ENCODE measurements around the gene RASGRF2.

DNA sequence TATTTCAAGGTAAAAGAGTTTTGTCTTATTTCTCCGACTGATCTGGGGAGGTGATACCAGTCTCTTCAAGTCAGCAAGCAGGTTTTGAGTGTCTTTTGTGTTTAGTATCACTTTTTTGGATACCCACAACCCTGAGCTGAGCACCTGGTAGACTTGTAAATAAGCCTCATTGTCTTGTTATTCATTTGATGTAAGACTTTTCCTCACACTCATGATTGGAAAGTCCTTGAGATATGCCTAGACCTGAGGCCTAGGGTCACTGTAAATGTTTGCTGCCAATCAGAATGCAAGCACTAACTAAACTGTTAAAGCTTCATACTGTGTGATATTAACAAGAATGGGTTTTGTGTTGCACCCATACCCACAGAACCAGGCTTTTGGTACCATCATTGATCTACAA is 172.2 kb downstream of the RASGRF2 start:
- TF ChIP-seq CREB1 (IDR thresholded peaks at IDR 0.05; ENCODE audit: low read depth) (no peak), EGR1 (IDR thresholded peaks at IDR 0.05) (no peak), FOXM1 (IDR thresholded peaks at IDR 0.05; ENCODE audit: borderline replicate concordance, low read depth) (no peak), TCF12 (IDR thresholded peaks at IDR 0.05; ENCODE audit: low read depth) (no peak), YY1 (IDR thresholded peaks at IDR 0.05; ENCODE audit: low read depth) (no peak), TAF1 (IDR thresholded peaks at IDR 0.05; ENCODE audit: low read depth) (no peak), RAD21 (IDR thresholded peaks at IDR 0.05; ENCODE audit: low read depth) (no peak), ZBTB7A (IDR thresholded peaks at IDR 0.05; ENCODE audit: low read depth) (no peak), CEBPB (IDR thresholded peaks at IDR 0.05) (no peak), EP300 (IDR thresholded peaks at IDR 0.05; ENCODE audit: borderline replicate concordance) (no peak)
- TF ChIP-seq, protein P1, sequence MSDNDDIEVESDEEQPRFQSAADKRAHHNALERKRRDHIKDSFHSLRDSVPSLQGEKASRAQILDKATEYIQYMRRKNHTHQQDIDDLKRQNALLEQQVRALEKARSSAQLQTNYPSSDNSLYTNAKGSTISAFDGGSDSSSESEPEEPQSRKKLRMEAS (IDR thresholded peaks at IDR 0.05) = no peak
- TF ChIP-seq, protein P2, sequence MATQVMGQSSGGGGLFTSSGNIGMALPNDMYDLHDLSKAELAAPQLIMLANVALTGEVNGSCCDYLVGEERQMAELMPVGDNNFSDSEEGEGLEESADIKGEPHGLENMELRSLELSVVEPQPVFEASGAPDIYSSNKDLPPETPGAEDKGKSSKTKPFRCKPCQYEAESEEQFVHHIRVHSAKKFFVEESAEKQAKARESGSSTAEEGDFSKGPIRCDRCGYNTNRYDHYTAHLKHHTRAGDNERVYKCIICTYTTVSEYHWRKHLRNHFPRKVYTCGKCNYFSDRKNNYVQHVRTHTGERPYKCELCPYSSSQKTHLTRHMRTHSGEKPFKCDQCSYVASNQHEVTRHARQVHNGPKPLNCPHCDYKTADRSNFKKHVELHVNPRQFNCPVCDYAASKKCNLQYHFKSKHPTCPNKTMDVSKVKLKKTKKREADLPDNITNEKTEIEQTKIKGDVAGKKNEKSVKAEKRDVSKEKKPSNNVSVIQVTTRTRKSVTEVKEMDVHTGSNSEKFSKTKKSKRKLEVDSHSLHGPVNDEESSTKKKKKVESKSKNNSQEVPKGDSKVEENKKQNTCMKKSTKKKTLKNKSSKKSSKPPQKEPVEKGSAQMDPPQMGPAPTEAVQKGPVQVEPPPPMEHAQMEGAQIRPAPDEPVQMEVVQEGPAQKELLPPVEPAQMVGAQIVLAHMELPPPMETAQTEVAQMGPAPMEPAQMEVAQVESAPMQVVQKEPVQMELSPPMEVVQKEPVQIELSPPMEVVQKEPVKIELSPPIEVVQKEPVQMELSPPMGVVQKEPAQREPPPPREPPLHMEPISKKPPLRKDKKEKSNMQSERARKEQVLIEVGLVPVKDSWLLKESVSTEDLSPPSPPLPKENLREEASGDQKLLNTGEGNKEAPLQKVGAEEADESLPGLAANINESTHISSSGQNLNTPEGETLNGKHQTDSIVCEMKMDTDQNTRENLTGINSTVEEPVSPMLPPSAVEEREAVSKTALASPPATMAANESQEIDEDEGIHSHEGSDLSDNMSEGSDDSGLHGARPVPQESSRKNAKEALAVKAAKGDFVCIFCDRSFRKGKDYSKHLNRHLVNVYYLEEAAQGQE (IDR thresholded peaks at IDR 0.05; ENCODE audit: low read depth) = no peak
- TF ChIP-seq, protein P3, sequence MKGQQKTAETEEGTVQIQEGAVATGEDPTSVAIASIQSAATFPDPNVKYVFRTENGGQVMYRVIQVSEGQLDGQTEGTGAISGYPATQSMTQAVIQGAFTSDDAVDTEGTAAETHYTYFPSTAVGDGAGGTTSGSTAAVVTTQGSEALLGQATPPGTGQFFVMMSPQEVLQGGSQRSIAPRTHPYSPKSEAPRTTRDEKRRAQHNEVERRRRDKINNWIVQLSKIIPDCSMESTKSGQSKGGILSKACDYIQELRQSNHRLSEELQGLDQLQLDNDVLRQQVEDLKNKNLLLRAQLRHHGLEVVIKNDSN (IDR thresholded peaks at IDR 0.05) = no peak

Measured in Ishikawa (cell line).